IMR-90 (cell line): ENCODE data around the gene SEL1L2. TPM values are rescaled to one million over a fixed set of nuclear protein-coding genes. Genes with fewer than 3 reads are reported as not detected.

Source experiments
- ATAC-seq: fragments of 200-7000 bp; cut with Tn5 transposase; 2 replicates; pipeline ENCODE4 v1.9.1; 2020; ENCODE audit warnings: low read depth, mild to moderate bottlenecking, moderate library complexity
- BruUV-seq: library from RNA; stranded (reverse); fragments of 400-500 nt; replicated peaks from 2 replicates; lab custom pipeline; 2021; lab: Mats Ljungman, UMichigan
- CTCF ChIA-PET: fragments of 300-600 bp; formaldehyde crosslinking; extraction: SDS; loops from one replicate; lab custom pipeline; 2021; ENCODE audit warnings: antibody characterized with exemption; lab: Yijun Ruan, JAX
- POLR2A ChIA-PET: fragments of 300-600 bp; sonication (Branson Sonifier 250); formaldehyde crosslinking; loops from one replicate; lab custom pipeline; 2022; ENCODE audit warnings: antibody characterized with exemption; ENCODE audit not compliant: unreplicated experiment; lab: Charles Lee
- DNase-seq: peaks from one replicate; pipeline ENCODE4 v3.0.0; 2013
- H2AFZ ChIP-seq: replicated peaks from 2 replicates; pipeline ENCODE3; 2013; ENCODE audit warnings: low read length, mild to moderate bottlenecking; ENCODE audit not compliant: poor library complexity
- H2AK5ac ChIP-seq: 2 replicates; pipeline ENCODE4 v1.6.1; 2013; ENCODE audit warnings: low read depth, low read length, inconsistent platforms
- H2AK9ac ChIP-seq: replicated peaks from 2 replicates; pipeline ENCODE3; 2013; ENCODE audit warnings: mild to moderate bottlenecking, low read depth, low read length, moderate library complexity; ENCODE audit not compliant: poor library complexity
- H2BK120ac ChIP-seq: 2 replicates; pipeline ENCODE4 v1.6.1; 2013; ENCODE audit warnings: low read depth, low read length, inconsistent platforms
- H2BK15ac ChIP-seq: 3 replicates; pipeline ENCODE4 v1.6.1; 2013; ENCODE audit warnings: low read depth, low read length, inconsistent platforms
- H2BK20ac ChIP-seq: 2 replicates; pipeline ENCODE4 v1.6.1; 2013; ENCODE audit warnings: low read depth, mild to moderate bottlenecking, inconsistent platforms, low read length, moderate library complexity
- H2BK5ac ChIP-seq: 2 replicates; pipeline ENCODE4 v1.6.1; 2013; ENCODE audit warnings: mild to moderate bottlenecking, low read depth, low read length, inconsistent platforms; ENCODE audit not compliant: poor library complexity, severe bottlenecking
- H3K14ac ChIP-seq: replicated peaks from 2 replicates; pipeline ENCODE4 v1.6.1; 2013; ENCODE audit warnings: low read depth, low read length, inconsistent platforms
- H3K18ac ChIP-seq: 2 replicates; pipeline ENCODE4 v1.6.1; 2013; ENCODE audit warnings: low read depth, low read length, control low read depth
- H3K23ac ChIP-seq: 2 replicates; pipeline ENCODE4 v1.6.1; 2013; ENCODE audit warnings: low read depth, low read length, inconsistent platforms
- H3K27ac ChIP-seq: 2 replicates; pipeline ENCODE4 v1.5.1; 2013; ENCODE audit warnings: mild to moderate bottlenecking, control low read depth, low read length; ENCODE audit not compliant: insufficient read depth
- H3K27me3 ChIP-seq: 2 replicates; pipeline ENCODE4 v1.6.1; 2013; ENCODE audit warnings: low read length; ENCODE audit not compliant: control insufficient read depth, insufficient read depth
- H3K36me3 ChIP-seq: 2 replicates; pipeline ENCODE4 v1.6.1; 2013; ENCODE audit warnings: low read length, mixed read lengths; ENCODE audit not compliant: control insufficient read depth, insufficient read depth
- H3K4ac ChIP-seq: 2 replicates; pipeline ENCODE4 v1.6.1; 2013; ENCODE audit warnings: low read depth, low read length, inconsistent platforms
- H3K4me1 ChIP-seq: 2 replicates; pipeline ENCODE4 v1.6.1; 2013; ENCODE audit warnings: low read length, mixed read lengths; ENCODE audit not compliant: control insufficient read depth, insufficient read depth
- H3K4me2 ChIP-seq: 2 replicates; pipeline ENCODE4 v1.6.1; 2013; ENCODE audit warnings: low read depth, mild to moderate bottlenecking, control low read depth, low read length, moderate library complexity
- H3K4me3 ChIP-seq: 2 replicates; pipeline ENCODE4 v1.5.1; 2013; ENCODE audit warnings: low read depth, mild to moderate bottlenecking, control low read depth, low read length, moderate library complexity; ENCODE audit not compliant: insufficient read depth
- H3K56ac ChIP-seq: 2 replicates; pipeline ENCODE4 v1.6.1; 2013; ENCODE audit warnings: low read length, inconsistent platforms; ENCODE audit not compliant: insufficient read depth; ENCODE audit errors: extremely low read depth
- H3K79me1 ChIP-seq, 2 experiments: 2 replicates each; pipeline ENCODE4 v1.6.1; 2013; ENCODE audit warnings: low read length in 2 of 2, inconsistent platforms in 1 of 2, low read depth in 1 of 2
- H3K9ac ChIP-seq: 2 replicates; pipeline ENCODE4 v1.6.1; 2013; ENCODE audit warnings: low read depth, low read length, control low read depth
- H3K9me1 ChIP-seq: 2 replicates; pipeline ENCODE4 v1.6.1; 2013; ENCODE audit warnings: low read length, inconsistent platforms; ENCODE audit not compliant: insufficient read depth
- H3K9me3 ChIP-seq: 2 replicates; pipeline ENCODE4 v1.6.1; 2013; ENCODE audit warnings: low read length; ENCODE audit not compliant: control insufficient read depth, insufficient read depth
- H4K20me1 ChIP-seq: 2 replicates; pipeline ENCODE4 v1.6.1; 2013; ENCODE audit warnings: low read length, inconsistent platforms; ENCODE audit not compliant: insufficient read depth
- H4K5ac ChIP-seq: 2 replicates; pipeline ENCODE4 v1.6.1; 2013; ENCODE audit warnings: mild to moderate bottlenecking, low read depth, low read length, control low read depth
- H4K8ac ChIP-seq, 2 experiments: 2 replicates each; pipeline ENCODE4 v1.6.1; 2013; ENCODE audit warnings: low read depth in 2 of 2, low read length in 2 of 2, control low read depth in 1 of 2, inconsistent platforms in 1 of 2
- H4K91ac ChIP-seq: 2 replicates; pipeline ENCODE4 v1.6.1; 2013; ENCODE audit warnings: low read depth, low read length, inconsistent platforms; ENCODE audit not compliant: insufficient read depth
- BHLHE40 ChIP-seq: fragments of 150-350 bp; IDR thresholded peaks from 2 replicates; pipeline ENCODE4 v1.6.1; 2016; ENCODE audit warnings: mild to moderate bottlenecking, low read depth, low read length
- CEBPB ChIP-seq: IDR thresholded peaks from 2 replicates; pipeline ENCODE4 v1.6.1; 2012; ENCODE audit warnings: low read depth, low read length, improper control_type of control experiment
- CHD1 ChIP-seq: IDR thresholded peaks from 2 replicates; pipeline ENCODE4 v1.6.1; 2012; ENCODE audit warnings: low read depth, low read length, improper control_type of control experiment
- CTCF ChIP-seq: conservative IDR thresholded peaks from 2 replicates; pipeline ENCODE4 v1.5.1; 2012; ENCODE audit warnings: mild to moderate bottlenecking, low read depth, low read length, improper control_type of control experiment
- ELK1 ChIP-seq: fragments of 150-350 bp; IDR thresholded peaks from 2 replicates; pipeline ENCODE4 v1.6.1; 2016; ENCODE audit warnings: low read depth, mild to moderate bottlenecking, low read length, moderate library complexity, borderline replicate concordance
- FOS ChIP-seq: fragments of 150-350 bp; IDR thresholded peaks from 2 replicates; pipeline ENCODE4 v1.6.1; 2016; ENCODE audit warnings: low read depth, low read length
- MAFK ChIP-seq: IDR thresholded peaks from 2 replicates; pipeline ENCODE4 v1.6.1; 2012; ENCODE audit warnings: low read depth, low read length, improper control_type of control experiment
- MAZ ChIP-seq: IDR thresholded peaks from 2 replicates; pipeline ENCODE4 v1.6.1; 2012; ENCODE audit warnings: low read depth, mild to moderate bottlenecking, low read length, improper control_type of control experiment, moderate library complexity, borderline replicate concordance
- MXI1 ChIP-seq: IDR thresholded peaks from 2 replicates; pipeline ENCODE4 v1.6.1; 2012; ENCODE audit warnings: low read depth, mild to moderate bottlenecking, low read length, moderate library complexity, borderline replicate concordance
- NFE2L2 ChIP-seq: fragments of 150-350 bp; IDR thresholded peaks from 2 replicates; pipeline ENCODE4 v1.6.1; 2016; ENCODE audit warnings: low read depth, mild to moderate bottlenecking, low read length
- POLR2A ChIP-seq: IDR thresholded peaks from 2 replicates; pipeline ENCODE4 v1.6.1; 2012; ENCODE audit warnings: mild to moderate bottlenecking, low read depth, low read length
- RAD21 ChIP-seq: IDR thresholded peaks from 2 replicates; pipeline ENCODE4 v1.6.1; 2012; ENCODE audit warnings: low read length, improper control_type of control experiment
- RCOR1 ChIP-seq: IDR thresholded peaks from 2 replicates; pipeline ENCODE4 v1.6.1; 2012; ENCODE audit warnings: mild to moderate bottlenecking, low read length, improper control_type of control experiment; ENCODE audit not compliant: insufficient replicate concordance
- RFX5 ChIP-seq: IDR thresholded peaks from 2 replicates; pipeline ENCODE4 v1.8.0; 2012; ENCODE audit warnings: low read depth, mild to moderate bottlenecking, low read length, moderate library complexity
- SMC3 ChIP-seq: fragments of 150-350 bp; IDR thresholded peaks from 2 replicates; pipeline ENCODE4 v1.6.1; 2016; ENCODE audit warnings: low read depth, mild to moderate bottlenecking, antibody characterized with exemption, low read length, moderate library complexity
- USF2 ChIP-seq: fragments of 150-350 bp; IDR thresholded peaks from 2 replicates; pipeline ENCODE4 v1.6.1; 2017; ENCODE audit warnings: mild to moderate bottlenecking, antibody characterized with exemption, low read length, low read depth
- WGBS, 2 experiments: methylation state at CpG; one replicate each; pipeline versions ENCODE4 v1.1.5 to v1.1.7; 2013; ENCODE audit warnings: missing lambda C conversion rate in 2 of 2; ENCODE audit not compliant: insufficient read length in 1 of 2; ENCODE audit errors: extremely low coverage in 2 of 2; 5-methylcytosine and 5-hydroxymethylcytosine counted together
- dilution Hi-C: fragments of 300-500 bp; cut with HindIII; formaldehyde crosslinking; loops from one replicate; pipeline ENCODE4 v1.14.3; 2018; ENCODE audit warnings: low sequenced_read_pairs; ENCODE audit not compliant: unreplicated experiment
- in situ Hi-C: fragments of 300-500 bp; cut with MboI; formaldehyde crosslinking; loops from 3 replicates; pipeline ENCODE4 v1.14.3; 2019; ENCODE audit warnings: low sequenced_read_pairs, inconsistent platforms, mixed read lengths
- intact Hi-C: fragments of 100-400 bp; cut with micrococcal nuclease; formaldehyde crosslinking; loops from 2 replicates; pipeline ENCODE4 v1.10.0; 2022
- polyA plus RNA-seq, 3 experiments: library from polyadenylated mRNA; depleted of rRNA; stranded (reverse); fragments of >200 nt; gene quantifications; 2 replicates each; pipeline ENCODE4 v1.2.3, GENCODE V29; 2012; ENCODE audit warnings: low replicate concordance in 1 of 3
- total RNA-seq: library from RNA; depleted of rRNA; stranded (reverse); fragments of >200 nt; gene quantifications from 2 replicates; pipeline ENCODE4 v1.2.3, GENCODE V29; 2012

SEL1L2 gene
- total and polyA plus RNA-seq, 2 of the 4 experiments (the other 2 are of a cell fraction): not detected

- Histone ChIP-seq H3K9me1 (no peaks in the 10 kb centered on the region), H3K18ac (no peak overlapping the region), H2BK15ac (no peak overlapping the region), H3K56ac (no peak overlapping the region), H4K5ac (no peak overlapping the region), H3K27me3 (no peaks in the 10 kb centered on the region), H3K4me1 (no peaks in the 10 kb centered on the region), H2AK9ac (no peak overlapping the region), H4K91ac (no peak overlapping the region), H3K4me2 (no peak overlapping the region), H3K27ac (no peak overlapping the region), H3K4ac (no peak overlapping the region), H2BK20ac (no peak overlapping the region), H4K8ac (no peak overlapping the region), H2BK5ac (no peak overlapping the region), H2AFZ (no peak overlapping the region), H3K79me1 (no peaks in the 10 kb centered on the region), H3K36me3 (no peaks in the 10 kb centered on the region), H4K20me1 (no peaks in the 10 kb centered on the region), H3K9ac (no peak overlapping the region), H3K4me3 (no peak overlapping the region), H2BK120ac (no peak overlapping the region), H3K14ac (no peak overlapping the region), H3K23ac (no peak overlapping the region), H3K9me3 (0 out of 2 replicates have a peak, but pooled peaks cover 1% of the 10 kb centered on the region), H2AK5ac (no peak overlapping the region)
- BruUV-seq: no TSS peak
- in situ Hi-C loops (no loop called here), dilution Hi-C loops (no loop called here), intact Hi-C loops (no loop called here)
- ChIA-PET CTCF (no interaction called here), POLR2A (no interaction called here)
- no peak for TF ChIP-seq RFX5
- no peak for TF ChIP-seq MAZ
- TF ChIP-seq FOS: no peak
- TF ChIP-seq MXI1: no peak
- TF ChIP-seq CTCF: no peak
- TF ChIP-seq BHLHE40: no peak
- no peak for TF ChIP-seq RCOR1
- no peak for TF ChIP-seq CEBPB
- TF ChIP-seq USF2: no peak
- TF ChIP-seq MAFK: no peak
- TF ChIP-seq CHD1: no peak
- no peak for TF ChIP-seq NFE2L2
- no peak for TF ChIP-seq POLR2A
- TF ChIP-seq RAD21: no peak
- no peak for TF ChIP-seq SMC3
- TF ChIP-seq ELK1: no peak
- DNase-seq (no peak), ATAC-seq (no peak)
- WGBS, 2 experiments: no CpG with 5 or more reads among the region's 2 CpGs
Observed at GRCh38 chr20:13862245-13862644, 128.2 kb downstream of the SEL1L2 start.
